Keratinocyte (primary cell): ENCODE results near the gene TNFRSF6B.

Experiments used
- CTCF ChIP-seq, 3 experiments: IDR thresholded peaks in 1 of 3; conservative IDR thresholded peaks in 1 of 3; optimal IDR thresholded peaks in 1 of 3; 2 replicates in 2 of 3; 3 replicates in 1 of 3; pipeline versions ENCODE3 to v1.5.1; 2011; ENCODE audit warnings: low read length in 3 of 3, mild to moderate bottlenecking in 3 of 3, moderate library complexity in 2 of 3, control low read depth in 1 of 3, inconsistent platforms in 1 of 3; ENCODE audit not compliant: insufficient read depth in 2 of 3; ENCODE audit errors: extremely low read depth in 1 of 3
- EZH2 ChIP-seq: IDR thresholded peaks from one replicate; pipeline ENCODE4 v1.6.1; 2012; ENCODE audit warnings: inconsistent platforms, mild to moderate bottlenecking, low read length, moderate library complexity

DNA sequence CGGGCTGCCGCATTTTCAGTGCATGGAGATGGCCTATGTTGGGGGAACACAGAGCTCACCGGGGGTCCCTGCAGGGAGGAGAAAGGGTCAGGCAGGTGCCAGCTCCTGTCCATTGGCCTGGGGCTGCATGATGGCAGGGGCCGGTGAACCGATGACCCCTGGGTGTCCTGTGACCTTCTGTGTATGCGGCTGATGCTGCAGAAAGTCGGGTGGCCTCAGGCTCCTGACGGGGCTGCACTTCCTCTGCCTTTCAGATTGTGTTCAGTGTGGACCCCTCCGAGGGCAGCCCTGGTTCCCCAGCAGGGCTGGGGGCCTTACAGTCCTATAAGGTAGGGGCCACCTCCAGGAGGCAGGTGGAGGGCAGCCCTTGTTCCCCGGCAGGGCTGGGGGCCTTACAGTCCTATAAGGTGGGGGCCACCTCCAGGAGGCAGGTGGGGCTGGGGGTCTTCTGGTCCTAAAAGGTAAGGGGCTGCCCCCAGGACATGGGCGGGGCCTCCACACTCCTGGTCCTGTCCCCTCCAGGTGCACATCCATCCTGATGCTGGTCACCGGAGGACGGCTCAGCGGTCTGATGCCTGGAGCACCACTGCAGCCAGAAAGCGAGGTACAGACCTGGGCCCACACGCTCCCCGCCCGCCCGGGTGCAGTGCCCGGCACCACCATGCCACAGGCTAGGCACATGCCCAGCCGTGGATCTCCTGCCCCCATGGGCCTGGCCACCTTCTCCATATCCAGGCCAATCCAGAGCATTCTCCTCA is 11.0 kb upstream of the TNFRSF6B start:
- TF ChIP-seq CTCF (optimal IDR thresholded peaks at IDR 0.05 in 1 of 3, IDR thresholded peaks at IDR 0.05 in 1 of 3, conservative IDR thresholded peaks at IDR 0.05 in 1 of 3; ENCODE audit: extremely low read depth in 1 of 3, insufficient read depth in 2 of 3, low read length in 3 of 3) (no peak), EZH2 (no peak)
